SK-N-SH (cell line): Measurements from ENCODE around the gene SCAF1. TPM values are rescaled to one million over a fixed set of nuclear protein-coding genes. Genes with fewer than 3 reads are reported as not detected.

Experiments
- CTCF ChIA-PET: fragments of 300-600, 350-600 bp; formaldehyde crosslinking; extraction: SDS; loops from one replicate; lab custom pipeline; 2021; lab: Yijun Ruan, JAX
- POLR2A ChIA-PET: fragments of 350-600 bp; sonication (Branson Sonifier 250); formaldehyde crosslinking; extraction: SDS; loops from one replicate; lab custom pipeline; 2020; ENCODE audit warnings: antibody characterized with exemption, inconsistent platforms; lab: Yijun Ruan, JAX
- DNase-seq: peaks from one replicate; pipeline ENCODE4 v3.0.0; 2012
- H2AFZ ChIP-seq: fragments of 200-600 bp; sonication (generic); 2 replicates; pipeline ENCODE4 v1.8.1; 2016; ENCODE audit warnings: antibody characterized with exemption, mild to moderate bottlenecking, low read depth
- H3F3A ChIP-seq: fragments of 200-600 bp; sonication (generic); replicated peaks from 2 replicates; pipeline ENCODE3; 2016; ENCODE audit warnings: antibody characterized with exemption, mild to moderate bottlenecking; ENCODE audit not compliant: insufficient read depth
- H3K27ac ChIP-seq, 2 experiments: fragments of 200-500 bp in 1 of 2; fragments of 200-600 bp in 1 of 2; sonication (Bioruptor generic) in 1 of 2; sonication (generic), shearing (Covaris generic) in 1 of 2; 2 replicates each; pipeline versions ENCODE4 v1.5.1 to v1.6.1; 2014 to 2016; ENCODE audit warnings: low read depth in 2 of 2, inconsistent platforms in 1 of 2, low read length in 1 of 2, mild to moderate bottlenecking in 1 of 2, mixed read lengths in 1 of 2
- H3K27me3 ChIP-seq: fragments of 200-600 bp; sonication (generic), shearing (Covaris generic); 2 replicates; pipeline ENCODE4 v1.6.1; 2016; ENCODE audit warnings: mixed run types; ENCODE audit not compliant: insufficient read depth
- H3K36me3 ChIP-seq, 2 experiments: fragments of 200-500 bp in 1 of 2; fragments of 200-600 bp in 1 of 2; sonication (Bioruptor generic) in 1 of 2; sonication (generic) in 1 of 2; replicated peaks in 1 of 2; 2 replicates each; pipeline versions ENCODE3 to v1.5.1; 2014 to 2016; ENCODE audit warnings: low read length in 1 of 2, mild to moderate bottlenecking in 1 of 2; ENCODE audit not compliant: insufficient read depth in 2 of 2, control insufficient read depth in 1 of 2
- H3K4me1 ChIP-seq, 2 experiments: fragments of 200-500 bp in 1 of 2; fragments of 200-600 bp in 1 of 2; sonication (Bioruptor generic) in 1 of 2; sonication (generic), shearing (Covaris generic) in 1 of 2; 2 replicates each; pipeline versions ENCODE4 v1.5.1 to v1.6.1; 2014 to 2016; ENCODE audit warnings: low read depth in 1 of 2, low read length in 1 of 2, mixed run types in 1 of 2; ENCODE audit not compliant: insufficient read depth in 2 of 2, control insufficient read depth in 1 of 2
- H3K4me2 ChIP-seq: fragments of 200-600 bp; sonication (generic), shearing (Covaris generic); 2 replicates; pipeline ENCODE4 v1.6.1; 2017; ENCODE audit warnings: mixed run types
- H3K4me3 ChIP-seq, 2 experiments: fragments of 200-500 bp in 1 of 2; fragments of 200-600 bp in 1 of 2; sonication (Bioruptor generic) in 1 of 2; sonication (generic), shearing (Covaris generic) in 1 of 2; 2 replicates each; pipeline versions ENCODE4 v1.5.1 to v1.8.1; 2014 to 2016; ENCODE audit warnings: low read depth in 2 of 2, inconsistent platforms in 1 of 2, low read length in 1 of 2, mild to moderate bottlenecking in 1 of 2, mixed read lengths in 1 of 2, moderate library complexity in 1 of 2
- H3K79me2 ChIP-seq: fragments of 200-600 bp; sonication (generic); 2 replicates; pipeline ENCODE4 v1.8.1; 2017; ENCODE audit warnings: mild to moderate bottlenecking; ENCODE audit not compliant: insufficient read depth
- H3K9ac ChIP-seq: fragments of 200-600 bp; sonication (generic); 2 replicates; pipeline ENCODE4 v1.6.1; 2017; ENCODE audit warnings: mixed run types
- H3K9me2 ChIP-seq: fragments of 200-600 bp; sonication (generic); 2 replicates; pipeline ENCODE4 v1.6.1; 2017; ENCODE audit warnings: mixed run types
- H3K9me3 ChIP-seq: fragments of 200-600 bp; sonication (generic); 2 replicates; pipeline ENCODE4 v1.6.1; 2017; ENCODE audit warnings: mixed run types, mild to moderate bottlenecking, moderate library complexity
- H4K20me1 ChIP-seq: fragments of 200-600 bp; sonication (generic); 2 replicates; pipeline ENCODE4 v1.6.1; 2017; ENCODE audit warnings: mild to moderate bottlenecking, mixed run types; ENCODE audit not compliant: insufficient read depth
- CHD2 ChIP-seq: fragments of 150-350 bp; IDR thresholded peaks from 2 replicates; pipeline ENCODE4 v1.6.1; 2018; ENCODE audit warnings: low read length; ENCODE audit not compliant: partially characterized antibody
- ELF1 ChIP-seq: IDR thresholded peaks from 2 replicates; pipeline ENCODE4 v1.4.0; 2012
- EP300 ChIP-seq, 2 experiments: IDR thresholded peaks; 2 replicates each; pipeline versions ENCODE4 v1.4.0 to v1.6.1; 2012; ENCODE audit warnings: borderline replicate concordance in 1 of 2, low read depth in 1 of 2, low read length in 1 of 2
- FOSL2 ChIP-seq: IDR thresholded peaks from 2 replicates; pipeline ENCODE4 v1.4.0; 2012; ENCODE audit warnings: low read depth, mild to moderate bottlenecking, moderate library complexity, borderline replicate concordance
- GATA2 ChIP-seq: sonication (generic); formaldehyde crosslinking; IDR thresholded peaks from 2 replicates; pipeline ENCODE4 v1.5.0; 2020; ENCODE audit warnings: mild to moderate bottlenecking, missing genetic modification reagents
- NRF1 ChIP-seq: IDR thresholded peaks from 2 replicates; pipeline ENCODE4 v1.6.1; 2012; ENCODE audit warnings: low read depth, mild to moderate bottlenecking, low read length
- RAD21 ChIP-seq: IDR thresholded peaks from 2 replicates; pipeline ENCODE4 v1.6.1; 2012; ENCODE audit warnings: mild to moderate bottlenecking, low read length
- RFX5 ChIP-seq: IDR thresholded peaks from 2 replicates; pipeline ENCODE4 v1.6.1; 2012; ENCODE audit warnings: mild to moderate bottlenecking, improper control_type of control experiment, low read length
- RXRA ChIP-seq: IDR thresholded peaks from 2 replicates; pipeline ENCODE4 v1.4.0; 2012; ENCODE audit warnings: low read depth, mild to moderate bottlenecking, borderline replicate concordance
- USF2 ChIP-seq: fragments of 150-350 bp; IDR thresholded peaks from 2 replicates; pipeline ENCODE4 v1.6.1; 2017; ENCODE audit warnings: antibody characterized with exemption, low read length, low read depth, borderline replicate concordance
- WGBS: methylation state at CpG from one replicate; pipeline ENCODE4 v1.1.6; 2017; ENCODE audit warnings: low lambda C conversion rate; 5-methylcytosine and 5-hydroxymethylcytosine counted together
- polyA plus RNA-seq, 3 experiments: library from polyadenylated mRNA; depleted of rRNA; stranded (reverse); fragments of >200 nt; gene quantifications; 2 replicates each; pipeline ENCODE4 v1.2.3, GENCODE V29; 2012
- TF ChIP-seq, protein P1 (sequence below): IDR thresholded peaks from 2 replicates; pipeline ENCODE4 v1.4.0; 2012; ENCODE audit warnings: low read depth, borderline replicate concordance
- TF ChIP-seq, protein P2 (sequence below): fragments of 200-600 bp; sonication (generic); IDR thresholded peaks from 2 replicates; pipeline ENCODE4 v1.6.1; 2017; ENCODE audit warnings: antibody characterized with exemption, mild to moderate bottlenecking, moderate library complexity

SCAF1 gene
- polyA plus RNA-seq, 1 of the 3 experiments (the other 2 are of a cell fraction): 9.5 TPM

DNA sequence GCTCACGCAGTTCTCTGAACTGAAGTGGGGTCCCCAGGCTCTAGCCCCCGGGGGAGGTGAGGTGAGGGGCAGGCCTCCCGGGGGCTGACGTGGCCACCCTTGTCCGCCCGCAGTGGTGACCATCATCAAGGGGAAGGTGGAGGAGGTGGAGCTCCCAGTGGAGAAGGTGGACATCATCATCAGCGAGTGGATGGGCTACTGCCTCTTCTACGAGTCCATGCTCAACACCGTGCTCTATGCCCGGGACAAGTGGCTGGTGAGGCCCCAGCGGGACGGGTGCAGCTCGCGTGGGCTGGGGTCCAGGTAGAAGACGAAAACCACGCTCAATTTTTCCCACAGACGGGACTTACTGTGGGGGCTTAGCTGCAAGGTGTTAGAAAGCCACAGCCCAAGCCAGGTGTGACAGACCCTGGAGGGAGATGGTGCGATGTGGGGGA lies 41.8 kb downstream of the SCAF1 start:
- Histone ChIP-seq H2AFZ (no peak overlapping the region), H4K20me1 (peaks cover 46% of the 10 kb centered on the region), H3K79me2 (peaks cover 44% of the 10 kb centered on the region), H3K36me3 (peaks cover 35 to 57% of the 10 kb centered on the region in 2 experiments), H3K27me3 (no peaks in the 10 kb centered on the region), H3K4me1 (peaks cover 16 to 18% of the 10 kb centered on the region in 2 experiments; a peak in 3 of 4 replicates), H3K9me3 (no peaks in the 10 kb centered on the region), H3K9ac (no peak overlapping the region), H3K9me2 (no peaks in the 10 kb centered on the region), H3K27ac (no peak overlapping the region; a peak in 1 of 4 replicates), H3F3A (peaks cover 15% of the 10 kb centered on the region), H3K4me2 (no peak overlapping the region), H3K4me3 (no peak overlapping the region)
- POLR2A ChIA-PET: no interaction called here
- WGBS: 95% methylated on average over 18 of the region's 18 CpGs
- TF ChIP-seq RXRA: no peak
- no peak for TF ChIP-seq RAD21
- TF ChIP-seq RFX5: no peak
- TF ChIP-seq CHD2: no peak
- TF ChIP-seq ELF1: no peak
- no peak for TF ChIP-seq FOSL2
- TF ChIP-seq, protein P1, sequence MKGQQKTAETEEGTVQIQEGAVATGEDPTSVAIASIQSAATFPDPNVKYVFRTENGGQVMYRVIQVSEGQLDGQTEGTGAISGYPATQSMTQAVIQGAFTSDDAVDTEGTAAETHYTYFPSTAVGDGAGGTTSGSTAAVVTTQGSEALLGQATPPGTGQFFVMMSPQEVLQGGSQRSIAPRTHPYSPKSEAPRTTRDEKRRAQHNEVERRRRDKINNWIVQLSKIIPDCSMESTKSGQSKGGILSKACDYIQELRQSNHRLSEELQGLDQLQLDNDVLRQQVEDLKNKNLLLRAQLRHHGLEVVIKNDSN: no peak
- TF ChIP-seq GATA2: no peak
- no peak for TF ChIP-seq EP300 (IDR thresholded peaks at IDR 0.05; ENCODE audit: borderline replicate concordance in 1 of 2, low read depth in 1 of 2, low read length in 1 of 2)
- DNase-seq: no peak
- CTCF ChIA-PET: interaction anchor here (0.6 to 2.0 kb wide), 3 partner anchors 11 to 137 kb away, joined by 3 to 7 read pairs (median 4); no protein-coding TSS in a partner anchor

GRCh38 chr19:49684251-49684982 lies 42.4 kb downstream of the SCAF1 start:
- Histone ChIP-seq H3K9me2 (no peaks in the 10 kb centered on the region), H3K4me2 (no peak overlapping the region), H3K9me3 (no peaks in the 10 kb centered on the region), H3K9ac (no peak overlapping the region), H3K27me3 (no peaks in the 10 kb centered on the region), H3F3A (peaks cover 15% of the 10 kb centered on the region), H3K4me1 (peaks cover 15 to 19% of the 10 kb centered on the region in 2 experiments; a peak in 3 of 4 replicates), H4K20me1 (peaks cover 40% of the 10 kb centered on the region), H3K36me3 (peaks cover 35 to 57% of the 10 kb centered on the region in 2 experiments), H3K79me2 (peaks cover 38% of the 10 kb centered on the region), H2AFZ (no peak overlapping the region), H3K27ac (no peak overlapping the region), H3K4me3 (no peak overlapping the region)
- TF ChIP-seq, protein P2, sequence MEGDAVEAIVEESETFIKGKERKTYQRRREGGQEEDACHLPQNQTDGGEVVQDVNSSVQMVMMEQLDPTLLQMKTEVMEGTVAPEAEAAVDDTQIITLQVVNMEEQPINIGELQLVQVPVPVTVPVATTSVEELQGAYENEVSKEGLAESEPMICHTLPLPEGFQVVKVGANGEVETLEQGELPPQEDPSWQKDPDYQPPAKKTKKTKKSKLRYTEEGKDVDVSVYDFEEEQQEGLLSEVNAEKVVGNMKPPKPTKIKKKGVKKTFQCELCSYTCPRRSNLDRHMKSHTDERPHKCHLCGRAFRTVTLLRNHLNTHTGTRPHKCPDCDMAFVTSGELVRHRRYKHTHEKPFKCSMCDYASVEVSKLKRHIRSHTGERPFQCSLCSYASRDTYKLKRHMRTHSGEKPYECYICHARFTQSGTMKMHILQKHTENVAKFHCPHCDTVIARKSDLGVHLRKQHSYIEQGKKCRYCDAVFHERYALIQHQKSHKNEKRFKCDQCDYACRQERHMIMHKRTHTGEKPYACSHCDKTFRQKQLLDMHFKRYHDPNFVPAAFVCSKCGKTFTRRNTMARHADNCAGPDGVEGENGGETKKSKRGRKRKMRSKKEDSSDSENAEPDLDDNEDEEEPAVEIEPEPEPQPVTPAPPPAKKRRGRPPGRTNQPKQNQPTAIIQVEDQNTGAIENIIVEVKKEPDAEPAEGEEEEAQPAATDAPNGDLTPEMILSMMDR: peak; percentile 50
- TF ChIP-seq NRF1 (no peak), USF2 (no peak)
- POLR2A ChIA-PET: no interaction called here
- 90% methylated on average over 29 of the region's 35 CpGs for WGBS
- CTCF ChIA-PET: interaction anchor here (0.6 to 2.0 kb wide), 4 partner anchors 8 to 138 kb away, joined by 3 to 7 read pairs (median 4); partner anchors contain the start of gene PRMT1
- DNase-seq: peak; percentile 68
